ENCODE measurements around the gene CISH. TPM values are rescaled to one million over a fixed set of nuclear protein-coding genes. Genes with fewer than 3 reads are reported as not detected.

The CISH gene, protein sequence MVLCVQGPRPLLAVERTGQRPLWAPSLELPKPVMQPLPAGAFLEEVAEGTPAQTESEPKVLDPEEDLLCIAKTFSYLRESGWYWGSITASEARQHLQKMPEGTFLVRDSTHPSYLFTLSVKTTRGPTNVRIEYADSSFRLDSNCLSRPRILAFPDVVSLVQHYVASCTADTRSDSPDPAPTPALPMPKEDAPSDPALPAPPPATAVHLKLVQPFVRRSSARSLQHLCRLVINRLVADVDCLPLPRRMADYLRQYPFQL
- polyA plus RNA-seq (2013, experiment 1 of 2) = 2.4 TPM
- 2.3 TPM for polyA plus RNA-seq (2013, experiment 2 of 2)

DNA sequence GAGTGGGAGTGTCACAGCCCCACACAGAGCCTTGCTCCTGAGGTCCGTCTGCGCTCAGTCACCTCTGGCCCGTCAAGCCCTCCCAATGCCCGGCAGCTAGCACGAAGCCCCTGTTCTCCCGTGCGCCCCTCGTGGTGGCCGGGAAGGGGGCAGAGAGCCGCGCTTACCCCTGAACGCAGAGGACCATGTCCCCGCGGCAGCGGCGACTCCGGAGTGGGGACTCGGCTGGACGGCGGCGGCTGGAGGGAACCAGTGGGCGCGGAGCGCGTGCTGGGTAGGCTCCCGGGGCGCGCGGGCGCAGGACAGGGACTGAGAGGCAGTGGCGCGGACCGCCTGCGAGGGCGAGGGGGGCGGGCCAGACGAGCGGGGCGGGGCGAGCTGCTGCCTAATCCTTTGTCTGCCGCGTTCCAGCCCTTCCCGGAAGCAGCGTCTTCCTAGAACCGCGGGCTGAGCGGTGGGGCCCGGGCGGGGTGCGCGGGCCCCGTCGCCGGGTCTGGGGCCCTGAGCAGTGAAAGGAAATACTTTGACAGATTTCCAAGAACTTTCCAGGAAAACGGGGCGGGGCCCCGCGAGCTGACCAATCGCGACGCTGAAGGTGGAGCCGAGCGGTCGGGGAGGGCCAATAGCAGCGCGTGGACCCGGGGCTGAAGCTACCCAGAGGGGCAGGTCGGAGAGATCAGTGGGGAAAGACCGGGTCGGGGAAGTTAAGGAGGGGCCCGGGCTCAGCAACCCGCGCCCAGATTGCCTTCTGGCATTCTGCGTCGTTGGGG is at the start of gene CISH:
CISH (minus strand) TSS at position 311 of the 770 bp plus-strand sequence; CDS start at position 187, 124 bp downstream.
- Histone ChIP-seq H3K27ac (ENCODE audit: low read depth, low read length) (peak within 1 kb of the TSS; percentile 65), H3K79me2 (ENCODE audit: control insufficient read depth, insufficient read depth, low read length) (no peaks in the 10 kb centered on the region)
- no CpG with 5 or more reads among the region's 75 CpGs for WGBS (ENCODE audit: extremely low coverage, insufficient coverage, low lambda C conversion rate)

DNA sequence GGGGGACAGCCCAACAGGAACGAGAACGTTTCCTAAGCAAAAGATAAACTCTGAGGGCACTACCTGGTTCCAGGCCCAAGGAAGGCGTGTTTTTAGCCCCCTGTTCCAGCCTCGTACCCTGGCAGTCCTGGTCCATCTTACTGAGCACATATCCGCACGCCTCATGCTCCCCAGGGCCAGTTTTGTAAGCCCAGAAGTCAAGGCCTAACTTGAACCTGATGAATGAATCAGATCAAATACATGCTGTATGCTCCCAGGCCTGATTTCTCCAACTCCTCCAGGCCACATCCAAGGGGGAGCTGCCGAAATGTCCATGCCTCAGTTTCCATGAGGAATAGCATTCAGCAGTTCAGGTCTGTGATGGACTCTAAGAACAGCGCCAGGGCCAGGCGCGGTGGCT is 48.8 kb upstream of the CISH start:
- no peaks in the 10 kb centered on the region for H3K4me1 ChIP-seq (ENCODE audit: control insufficient read depth, low read depth, low read length)
- no peak overlapping the region for H3K4me3 ChIP-seq (ENCODE audit: low read length)
- WGBS (ENCODE audit: extremely low coverage, insufficient coverage, low lambda C conversion rate) = no CpG with 5 or more reads among the region's 10 CpGs
- no peak overlapping the region for H3K4me2 ChIP-seq (ENCODE audit: low read length)
- H3K27me3 ChIP-seq (ENCODE audit: insufficient read depth, low read length, poor library complexity) = no peaks in the 10 kb centered on the region
- H3K18ac ChIP-seq (ENCODE audit: low read length) = no peak overlapping the region
- H3K27ac ChIP-seq (ENCODE audit: low read depth, low read length) = no peak overlapping the region
- no peak overlapping the region for H2AK5ac ChIP-seq (ENCODE audit: low read length)
- no peak overlapping the region for H2BK120ac ChIP-seq (ENCODE audit: low read depth, low read length)
- no peak overlapping the region for H2BK15ac ChIP-seq (replicated peaks; ENCODE audit: low read depth)
- H3K79me2 ChIP-seq (ENCODE audit: control insufficient read depth, insufficient read depth, low read length) = no peaks in the 10 kb centered on the region
- H4K8ac ChIP-seq (ENCODE audit: low read depth, low read length) = no peak overlapping the region
- H4K5ac ChIP-seq (ENCODE audit: low read length) = no peak overlapping the region
- H2BK5ac ChIP-seq (ENCODE audit: low read length) = no peak overlapping the region
- no peaks in the 10 kb centered on the region for H3K79me1 ChIP-seq (ENCODE audit: low read length)
- H3K56ac ChIP-seq (ENCODE audit: low read length) = no peak overlapping the region
- no peaks in the 10 kb centered on the region for H3K36me3 ChIP-seq (ENCODE audit: control insufficient read depth, insufficient read depth, low read length)
- H3K9ac ChIP-seq (ENCODE audit: low read length) = no peak overlapping the region
- no peak for DNase-seq
- H3K23ac ChIP-seq (ENCODE audit: low read length) = no peak overlapping the region
- H3K4ac ChIP-seq (ENCODE audit: low read depth, low read length) = no peak overlapping the region

More for the DNA sequence above, at the start of gene CISH:
- Histone ChIP-seq H3K4me2 (ENCODE audit: low read length) (peak within 1 kb of the TSS; percentile 79), H4K5ac (ENCODE audit: low read length) (no peak within 1 kb of the TSS), H3K79me1 (ENCODE audit: low read length) (no peaks in the 10 kb centered on the region), H3K9ac (ENCODE audit: low read length) (peak within 1 kb of the TSS; percentile 83), H3K56ac (ENCODE audit: low read length) (peak within 1 kb of the TSS; percentile 89), H3K18ac (ENCODE audit: low read length) (peak within 1 kb of the TSS; percentile 40), H2AK5ac (ENCODE audit: low read length) (no peak within 1 kb of the TSS), H2BK120ac (ENCODE audit: low read depth, low read length) (no peak within 1 kb of the TSS), H3K4me1 (ENCODE audit: control insufficient read depth, low read depth, low read length) (peaks cover 3% of the 10 kb centered on the region), H4K8ac (ENCODE audit: low read depth, low read length) (no peak within 1 kb of the TSS), H3K36me3 (ENCODE audit: control insufficient read depth, insufficient read depth, low read length) (no peaks in the 10 kb centered on the region), H2BK15ac (replicated peaks; ENCODE audit: low read depth) (no peak within 1 kb of the TSS), H2BK5ac (ENCODE audit: low read length) (peak within 1 kb of the TSS; percentile 31), H3K23ac (ENCODE audit: low read length) (peak within 1 kb of the TSS; percentile 51), H3K4me3 (ENCODE audit: low read length) (peak within 1 kb of the TSS; percentile 44), H3K27me3 (ENCODE audit: insufficient read depth, low read length, poor library complexity) (no peaks in the 10 kb centered on the region), H3K4ac (ENCODE audit: low read depth, low read length) (peak within 1 kb of the TSS; percentile 58)
- peak; percentile 97 for DNase-seq

DNA sequence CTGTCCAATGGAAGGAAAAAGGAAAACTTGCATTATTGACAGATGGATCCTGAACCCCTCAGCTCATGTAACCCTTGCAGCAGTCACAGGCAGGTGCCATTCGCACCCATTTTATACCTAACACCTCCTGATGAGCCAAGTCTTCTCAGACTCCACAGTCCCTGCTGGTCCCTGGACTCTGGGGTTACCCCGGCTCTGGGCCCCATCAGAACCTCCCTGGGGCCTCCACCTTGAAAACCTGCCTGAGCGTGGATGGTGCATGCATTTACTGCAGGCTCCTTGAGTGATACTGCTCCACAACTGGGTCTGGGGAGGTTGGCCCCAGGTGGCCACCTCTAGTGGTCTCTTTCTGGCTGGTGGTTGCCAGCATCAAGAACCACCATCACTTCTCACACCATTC is 47.3 kb upstream of the CISH start:
- WGBS (ENCODE audit: extremely low coverage, insufficient coverage, low lambda C conversion rate) = no CpG with 5 or more reads among the region's 3 CpGs
- Histone ChIP-seq H3K79me1 (ENCODE audit: low read length) (no peaks in the 10 kb centered on the region), H3K56ac (ENCODE audit: low read length) (no peak overlapping the region)

DNA sequence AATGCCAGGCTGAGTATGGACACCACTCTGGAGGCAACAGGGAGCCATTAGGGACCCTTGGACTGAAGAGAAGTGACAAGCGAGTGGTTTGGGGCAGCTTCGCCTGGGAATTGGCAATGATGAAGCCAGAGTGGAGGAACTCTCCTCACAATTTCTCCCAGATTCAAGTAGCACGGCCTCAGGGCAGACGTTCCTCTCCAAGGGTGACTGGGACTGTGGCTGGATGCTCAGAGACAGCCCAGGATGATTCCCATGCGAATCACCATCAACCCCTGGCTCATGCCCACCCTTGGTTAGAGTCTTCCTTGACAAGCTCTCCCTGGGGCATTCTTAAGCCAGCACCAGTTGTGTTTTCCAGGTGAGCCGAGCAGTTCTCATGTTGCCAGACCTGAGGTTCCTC is 46.8 kb upstream of the CISH start:
- Histone ChIP-seq H3K18ac (ENCODE audit: low read length) (no peak overlapping the region), H3K79me2 (ENCODE audit: control insufficient read depth, insufficient read depth, low read length) (no peaks in the 10 kb centered on the region), H3K4me3 (ENCODE audit: low read length) (no peak overlapping the region), H3K56ac (ENCODE audit: low read length) (no peak overlapping the region), H3K27me3 (ENCODE audit: insufficient read depth, low read length, poor library complexity) (no peaks in the 10 kb centered on the region), H2BK5ac (ENCODE audit: low read length) (no peak overlapping the region), H2BK120ac (ENCODE audit: low read depth, low read length) (no peak overlapping the region), H4K5ac (ENCODE audit: low read length) (no peak overlapping the region), H2BK15ac (replicated peaks; ENCODE audit: low read depth) (no peak overlapping the region), H3K4me1 (ENCODE audit: control insufficient read depth, low read depth, low read length) (no peaks in the 10 kb centered on the region), H3K79me1 (ENCODE audit: low read length) (no peaks in the 10 kb centered on the region), H3K23ac (ENCODE audit: low read length) (no peak overlapping the region), H4K8ac (ENCODE audit: low read depth, low read length) (no peak overlapping the region), H3K27ac (ENCODE audit: low read depth, low read length) (no peak overlapping the region), H3K36me3 (ENCODE audit: control insufficient read depth, insufficient read depth, low read length) (no peaks in the 10 kb centered on the region), H3K4ac (ENCODE audit: low read depth, low read length) (no peak overlapping the region), H3K4me2 (ENCODE audit: low read length) (no peak overlapping the region), H2AK5ac (ENCODE audit: low read length) (no peak overlapping the region), H3K9ac (ENCODE audit: low read length) (no peak overlapping the region)
- no CpG with 5 or more reads among the region's 6 CpGs for WGBS (ENCODE audit: extremely low coverage, insufficient coverage, low lambda C conversion rate)
- no peak for DNase-seq

More for the DNA sequence above, 47.3 kb upstream of the CISH start:
- Histone ChIP-seq H3K9ac (ENCODE audit: low read length) (no peak overlapping the region), H3K23ac (ENCODE audit: low read length) (no peak overlapping the region), H4K5ac (ENCODE audit: low read length) (no peak overlapping the region), H3K36me3 (ENCODE audit: control insufficient read depth, insufficient read depth, low read length) (no peaks in the 10 kb centered on the region), H2BK120ac (ENCODE audit: low read depth, low read length) (no peak overlapping the region), H3K27ac (ENCODE audit: low read depth, low read length) (no peak overlapping the region), H3K18ac (ENCODE audit: low read length) (no peak overlapping the region), H3K27me3 (ENCODE audit: insufficient read depth, low read length, poor library complexity) (no peaks in the 10 kb centered on the region), H3K79me2 (ENCODE audit: control insufficient read depth, insufficient read depth, low read length) (no peaks in the 10 kb centered on the region), H3K4me3 (ENCODE audit: low read length) (no peak overlapping the region), H2BK15ac (replicated peaks; ENCODE audit: low read depth) (no peak overlapping the region), H4K8ac (ENCODE audit: low read depth, low read length) (no peak overlapping the region), H3K4me2 (ENCODE audit: low read length) (no peak overlapping the region), H2BK5ac (ENCODE audit: low read length) (no peak overlapping the region), H3K4ac (ENCODE audit: low read depth, low read length) (no peak overlapping the region), H2AK5ac (ENCODE audit: low read length) (no peak overlapping the region), H3K4me1 (ENCODE audit: control insufficient read depth, low read depth, low read length) (no peaks in the 10 kb centered on the region)
- no peak for DNase-seq

DNA sequence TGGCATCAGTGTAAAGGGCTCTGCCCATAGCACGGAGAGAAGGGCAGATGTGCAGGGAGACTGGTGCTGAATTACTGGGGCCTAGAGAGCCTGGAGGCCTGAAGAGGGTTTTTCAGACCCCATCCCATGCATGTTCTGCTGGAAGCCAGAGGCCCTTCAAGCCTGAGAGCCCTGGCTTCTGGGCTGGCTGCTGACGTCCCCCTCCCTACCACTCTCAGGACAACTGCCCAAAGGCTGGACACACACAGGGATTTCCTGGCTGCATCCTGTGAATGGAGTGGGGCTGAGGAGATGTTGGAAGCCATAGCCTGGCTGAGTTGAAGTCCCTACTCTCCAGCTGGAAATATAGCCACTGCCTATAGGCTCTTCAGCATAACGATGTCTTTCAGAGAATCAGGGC is 46.2 kb upstream of the CISH start:
- no CpG with 5 or more reads among the region's 3 CpGs for WGBS (ENCODE audit: extremely low coverage, insufficient coverage, low lambda C conversion rate)
- H3K36me3 ChIP-seq (ENCODE audit: control insufficient read depth, insufficient read depth, low read length) = no peaks in the 10 kb centered on the region
- H2AK5ac ChIP-seq (ENCODE audit: low read length) = no peak overlapping the region
- no peaks in the 10 kb centered on the region for H3K79me1 ChIP-seq (ENCODE audit: low read length)
- H3K27ac ChIP-seq (ENCODE audit: low read depth, low read length) = no peak overlapping the region
- H3K27me3 ChIP-seq (ENCODE audit: insufficient read depth, low read length, poor library complexity) = no peaks in the 10 kb centered on the region
- H2BK5ac ChIP-seq (ENCODE audit: low read length) = no peak overlapping the region
- no peak overlapping the region for H4K5ac ChIP-seq (ENCODE audit: low read length)
- no peaks in the 10 kb centered on the region for H3K79me2 ChIP-seq (ENCODE audit: control insufficient read depth, insufficient read depth, low read length)
- no peak overlapping the region for H3K56ac ChIP-seq (ENCODE audit: low read length)
- no peak overlapping the region for H2BK120ac ChIP-seq (ENCODE audit: low read depth, low read length)
- H4K8ac ChIP-seq (ENCODE audit: low read depth, low read length) = no peak overlapping the region
- no peak overlapping the region for H2BK15ac ChIP-seq (replicated peaks; ENCODE audit: low read depth)
- H3K9ac ChIP-seq (ENCODE audit: low read length) = no peak overlapping the region
- no peak overlapping the region for H3K23ac ChIP-seq (ENCODE audit: low read length)
- H3K4me1 ChIP-seq (ENCODE audit: control insufficient read depth, low read depth, low read length) = no peaks in the 10 kb centered on the region
- H3K4me3 ChIP-seq (ENCODE audit: low read length) = no peak overlapping the region
- no peak for DNase-seq
- no peak overlapping the region for H3K4me2 ChIP-seq (ENCODE audit: low read length)
- H3K18ac ChIP-seq (ENCODE audit: low read length) = no peak overlapping the region
- H3K4ac ChIP-seq (ENCODE audit: low read depth, low read length) = no peak overlapping the region
